ENCODE measurements around the gene COL26A1.

GRCh38 chr7:101576998-101577397, 214.3 kb downstream of the COL26A1 start:
- TF ChIP-seq POLR2AphosphoS5 (IDR thresholded peaks at IDR 0.05), result no peak
- TF ChIP-seq POLR2A (IDR thresholded peaks at IDR 0.05), result no peak
- no peak for TF ChIP-seq CTCF (IDR thresholded peaks at IDR 0.05)
- TF ChIP-seq EP300 (IDR thresholded peaks at IDR 0.05), result no peak
